Vagina (tissue), 2 donors: Measurements from ENCODE around the gene ITFG1. TPM values are rescaled to one million over a fixed set of nuclear protein-coding genes. Genes with fewer than 3 reads are reported as not detected.

Experiments used
- DNase-seq, 2 donors: peaks; one replicate each; pipeline ENCODE4 v3.0.0-alpha.2; 2017; ENCODE audit errors: extremely low spot score in 2 of 2
- H3K27ac ChIP-seq: fragments of 200-600 bp; sonication (generic); one replicate; pipeline ENCODE4 v1.5.1; 2019
- H3K27me3 ChIP-seq: fragments of 200-600 bp; sonication (generic); one replicate; pipeline ENCODE4 v1.5.1; 2019
- H3K36me3 ChIP-seq, 2 donors: fragments of 200-600 bp; sonication (generic); one replicate each; pipeline ENCODE4 v1.5.1; 2017 to 2019
- H3K4me1 ChIP-seq: fragments of 200-600 bp; sonication (generic); one replicate; pipeline ENCODE4 v1.5.1; 2019
- H3K4me3 ChIP-seq, 2 donors: fragments of 200-600 bp; sonication (generic); 1 replicate in 1 of 2; 2 replicates in 1 of 2; pipeline ENCODE4 v1.5.1; 2016 to 2019
- H3K9me3 ChIP-seq: fragments of 200-600 bp; sonication (generic); one replicate; pipeline ENCODE4 v1.5.1; 2019
- POLR2A ChIP-seq, 2 donors: fragments of 450-650 bp; IDR thresholded peaks; one replicate each; pipeline ENCODE4 v1.6.1; 2017; ENCODE audit warnings: antibody characterized with exemption in 2 of 2, mild to moderate bottlenecking in 2 of 2, moderate library complexity in 2 of 2
- POLR2AphosphoS5 ChIP-seq, 2 donors: sonication (generic); formaldehyde crosslinking; IDR thresholded peaks; one replicate each; pipeline ENCODE4 v1.9.0; 2017; ENCODE audit warnings: antibody characterized with exemption in 2 of 2, mild to moderate bottlenecking in 2 of 2, low read depth in 1 of 2; ENCODE audit not compliant: insufficient read depth in 1 of 2
- intact Hi-C: fragments of 100-400 bp; cut with DNase I; formaldehyde crosslinking; loops from one replicate; pipeline ENCODE4 v1.15.1; 2023
- total RNA-seq: library from RNA; depleted of rRNA; stranded (reverse); fragments of >200 nt; gene quantifications from one replicate; pipeline ENCODE4 v1.2.3, GENCODE V29; 2016
- TF ChIP-seq, protein P1 (sequence below), 3 experiments: fragments of 450-650 bp in 2 of 3; fragments of 200-600 bp in 1 of 3; sonication (generic) in 1 of 3; IDR thresholded peaks; one replicate each; pipeline ENCODE4 v1.5.1; 2017 to 2019; ENCODE audit warnings: antibody characterized with exemption in 3 of 3, mild to moderate bottlenecking in 2 of 3, moderate library complexity in 2 of 3

The ITFG1 gene
- total RNA-seq, 1 donor from 2014 or later, result 24.8 TPM

DNA sequence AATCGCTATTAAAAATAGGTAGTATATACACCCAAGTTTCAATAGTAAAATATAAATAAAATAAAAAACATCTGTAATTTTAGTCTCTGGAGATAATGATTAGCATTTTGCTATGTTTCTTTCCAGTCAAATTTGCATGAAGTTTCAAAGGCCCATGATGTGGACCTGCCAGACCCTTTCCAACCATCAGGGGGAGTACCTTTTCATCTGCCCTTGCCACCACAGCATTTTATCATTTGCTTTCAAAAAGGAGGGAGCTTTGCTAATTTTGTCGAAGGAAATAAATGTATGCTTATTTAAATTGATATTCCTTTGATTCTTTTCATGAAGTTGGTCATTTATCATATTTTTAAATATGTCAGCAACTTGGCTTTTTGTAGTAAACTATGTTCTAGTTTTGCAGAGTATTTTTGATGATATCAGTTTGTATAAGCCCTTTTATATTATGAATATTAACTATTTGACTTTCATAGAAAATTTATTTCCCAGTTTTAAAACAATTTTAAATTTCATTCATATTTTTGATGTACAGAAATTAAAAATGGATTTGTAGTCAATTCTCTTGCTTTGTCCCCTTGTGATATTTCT is 201.9 kb downstream of the ITFG1 start:
- no peak for DNase-seq
- Histone ChIP-seq H3K27ac (no peak overlapping the region), H3K36me3 (peaks cover 0 to 7% of the 10 kb centered on the region in 2 donors), H3K9me3 (no peaks in the 10 kb centered on the region), H3K27me3 (no peaks in the 10 kb centered on the region), H3K4me3 (no peak overlapping the region), H3K4me1 (no peaks in the 10 kb centered on the region)
- intact Hi-C loops, result no loop called here
- TF ChIP-seq POLR2AphosphoS5 (IDR thresholded peaks at IDR 0.05; ENCODE audit: insufficient read depth in 1 of 2, low read depth in 1 of 2) (no peak), POLR2A (IDR thresholded peaks at IDR 0.05) (no peak)
- TF ChIP-seq, protein P1, sequence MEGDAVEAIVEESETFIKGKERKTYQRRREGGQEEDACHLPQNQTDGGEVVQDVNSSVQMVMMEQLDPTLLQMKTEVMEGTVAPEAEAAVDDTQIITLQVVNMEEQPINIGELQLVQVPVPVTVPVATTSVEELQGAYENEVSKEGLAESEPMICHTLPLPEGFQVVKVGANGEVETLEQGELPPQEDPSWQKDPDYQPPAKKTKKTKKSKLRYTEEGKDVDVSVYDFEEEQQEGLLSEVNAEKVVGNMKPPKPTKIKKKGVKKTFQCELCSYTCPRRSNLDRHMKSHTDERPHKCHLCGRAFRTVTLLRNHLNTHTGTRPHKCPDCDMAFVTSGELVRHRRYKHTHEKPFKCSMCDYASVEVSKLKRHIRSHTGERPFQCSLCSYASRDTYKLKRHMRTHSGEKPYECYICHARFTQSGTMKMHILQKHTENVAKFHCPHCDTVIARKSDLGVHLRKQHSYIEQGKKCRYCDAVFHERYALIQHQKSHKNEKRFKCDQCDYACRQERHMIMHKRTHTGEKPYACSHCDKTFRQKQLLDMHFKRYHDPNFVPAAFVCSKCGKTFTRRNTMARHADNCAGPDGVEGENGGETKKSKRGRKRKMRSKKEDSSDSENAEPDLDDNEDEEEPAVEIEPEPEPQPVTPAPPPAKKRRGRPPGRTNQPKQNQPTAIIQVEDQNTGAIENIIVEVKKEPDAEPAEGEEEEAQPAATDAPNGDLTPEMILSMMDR (IDR thresholded peaks at IDR 0.05), result no peak

DNA sequence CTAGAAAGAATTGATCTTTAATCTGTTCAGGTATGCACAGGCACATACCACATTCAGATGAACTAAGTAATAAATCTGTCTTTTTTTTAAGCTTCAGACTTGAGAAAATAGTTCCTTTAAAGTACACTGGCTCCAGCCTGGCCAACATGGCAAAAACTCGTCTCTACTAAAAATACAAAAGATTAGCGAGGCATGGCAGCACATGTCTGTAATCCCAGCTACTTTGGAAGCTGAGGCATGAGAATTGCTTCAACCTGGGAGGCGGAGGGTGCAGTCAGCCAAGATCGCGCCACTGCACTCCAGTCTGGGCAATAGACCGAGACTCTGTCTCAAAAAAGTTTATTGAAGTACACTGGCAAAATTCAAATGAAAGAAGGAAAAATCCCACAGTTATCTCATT is 206.1 kb downstream of the ITFG1 start:
- no peak for DNase-seq
- intact Hi-C loops, result no loop called here
- Histone ChIP-seq H3K4me1 (no peaks in the 10 kb centered on the region), H3K36me3 (peaks cover 0 to 7% of the 10 kb centered on the region in 2 donors), H3K9me3 (no peaks in the 10 kb centered on the region), H3K27me3 (no peaks in the 10 kb centered on the region), H3K27ac (no peak overlapping the region), H3K4me3 (no peak overlapping the region)
- TF ChIP-seq POLR2A (IDR thresholded peaks at IDR 0.05), result no peak
- TF ChIP-seq POLR2AphosphoS5 (IDR thresholded peaks at IDR 0.05; ENCODE audit: insufficient read depth in 1 of 2, low read depth in 1 of 2), result no peak
- TF ChIP-seq, protein P1 (IDR thresholded peaks at IDR 0.05), result no peak

DNA sequence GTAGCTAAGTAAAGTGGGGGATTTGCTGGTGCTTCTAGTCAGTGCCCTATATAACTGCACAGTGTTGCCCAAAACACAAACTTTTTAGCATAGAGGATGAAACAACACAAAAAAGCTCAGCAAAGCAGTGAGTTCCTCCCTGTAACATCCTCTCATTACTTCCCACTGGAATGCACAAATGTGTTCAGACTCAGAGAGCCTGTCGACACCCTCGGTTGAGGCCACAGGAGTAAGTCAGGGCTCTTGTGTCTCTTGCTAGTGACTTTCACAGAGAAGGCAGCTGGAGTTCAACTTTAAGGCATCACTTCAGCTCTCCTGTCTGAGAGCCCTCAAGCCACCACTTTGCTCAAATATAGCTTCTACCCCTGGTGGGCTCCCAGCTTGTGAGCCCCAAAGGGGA is 209.9 kb downstream of the ITFG1 start:
- H3K4me3 ChIP-seq, result no peak overlapping the region
- H3K27ac ChIP-seq, result no peak overlapping the region
- no peak for TF ChIP-seq POLR2AphosphoS5 (IDR thresholded peaks at IDR 0.05; ENCODE audit: insufficient read depth in 1 of 2, low read depth in 1 of 2)
- TF ChIP-seq, protein P1 (IDR thresholded peaks at IDR 0.05), result no peak
- no peak for TF ChIP-seq POLR2A (IDR thresholded peaks at IDR 0.05)
- no peak for DNase-seq
- no peaks in the 10 kb centered on the region for H3K27me3 ChIP-seq
- H3K9me3 ChIP-seq, result no peaks in the 10 kb centered on the region
- H3K36me3 ChIP-seq, result no peaks in the 10 kb centered on the region
- no peaks in the 10 kb centered on the region for H3K4me1 ChIP-seq
- intact Hi-C loops, result no loop called here

DNA sequence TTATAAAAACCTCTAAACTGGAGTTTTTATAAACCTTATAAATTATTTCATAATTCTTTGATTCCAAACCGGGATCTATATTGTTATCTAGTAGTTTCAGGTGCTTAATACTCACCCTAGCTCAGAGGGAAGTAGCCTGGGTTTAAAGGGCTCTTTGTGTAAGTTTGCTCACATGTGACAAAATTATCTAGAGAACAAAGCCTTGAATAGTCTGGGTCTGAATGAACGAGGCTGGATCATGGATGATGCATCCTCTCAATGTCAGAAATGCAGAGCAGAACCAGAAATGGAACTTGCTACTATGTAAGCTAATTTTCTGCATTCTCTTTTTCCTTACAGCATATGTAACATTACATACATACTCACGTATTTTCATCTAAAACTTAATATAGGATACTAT is 213.2 kb downstream of the ITFG1 start:
- H3K27ac ChIP-seq, result no peak overlapping the region
- no peaks in the 10 kb centered on the region for H3K27me3 ChIP-seq
- H3K4me3 ChIP-seq, result no peak overlapping the region
- TF ChIP-seq POLR2AphosphoS5 (IDR thresholded peaks at IDR 0.05; ENCODE audit: insufficient read depth in 1 of 2, low read depth in 1 of 2), result no peak
- TF ChIP-seq, protein P1 (IDR thresholded peaks at IDR 0.05), result no peak
- TF ChIP-seq POLR2A (IDR thresholded peaks at IDR 0.05), result no peak
- intact Hi-C loops, result no loop called here
- no peaks in the 10 kb centered on the region for H3K4me1 ChIP-seq
- no peak for DNase-seq
- H3K36me3 ChIP-seq, result no peaks in the 10 kb centered on the region
- H3K9me3 ChIP-seq, result no peaks in the 10 kb centered on the region

DNA sequence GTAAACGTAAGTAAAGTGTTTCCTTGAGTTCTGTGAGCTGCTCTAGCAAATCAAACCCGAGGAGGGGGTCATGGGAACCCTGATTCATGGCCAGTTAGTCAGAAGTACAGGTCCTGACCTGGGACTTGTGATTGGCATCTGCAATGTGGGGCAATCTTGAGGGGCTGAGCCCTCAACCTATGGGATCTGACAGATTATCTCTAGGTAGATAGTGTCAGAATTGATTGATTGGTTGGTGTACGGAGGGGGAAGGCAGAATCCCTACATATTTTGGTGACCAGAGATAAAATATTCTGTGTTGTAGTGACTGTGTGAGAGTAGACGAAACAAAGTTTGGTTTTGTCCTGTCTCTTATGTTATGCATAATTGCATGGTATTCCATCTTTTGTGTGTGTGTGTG is 216.7 kb downstream of the ITFG1 start:
- TF ChIP-seq POLR2AphosphoS5 (IDR thresholded peaks at IDR 0.05; ENCODE audit: insufficient read depth in 1 of 2, low read depth in 1 of 2) (no peak), POLR2A (IDR thresholded peaks at IDR 0.05) (no peak)
- TF ChIP-seq, protein P1 (IDR thresholded peaks at IDR 0.05), result no peak
- Histone ChIP-seq H3K27ac (no peak overlapping the region), H3K4me1 (no peaks in the 10 kb centered on the region), H3K27me3 (no peaks in the 10 kb centered on the region), H3K9me3 (no peaks in the 10 kb centered on the region), H3K36me3 (no peaks in the 10 kb centered on the region), H3K4me3 (no peak overlapping the region)
- no peak for DNase-seq
- intact Hi-C loops, result no loop called here
